Measurements from ENCODE around the gene CLIC6. TPM values are rescaled to one million over a fixed set of nuclear protein-coding genes. Genes with fewer than 3 reads are reported as not detected.

CLIC6 gene
- total and polyA plus RNA-seq, 2 experiments from 2014 or later, result 1.1 to 1.5 TPM

GRCh38 chr21:34673006-34673405 is 4.2 kb downstream of the CLIC6 start:
- Histone ChIP-seq H3K36me3 (ENCODE audit: insufficient read depth) (no peaks in the 10 kb centered on the region), H3K79me2 (replicated peaks; ENCODE audit: insufficient read depth) (no peaks in the 10 kb centered on the region), H3K4me3 (no peak overlapping the region), H3K27ac (ENCODE audit: low read depth) (no peak overlapping the region), H3F3A (replicated peaks; ENCODE audit: low read depth) (0 out of 2 replicates have a peak, but pooled peaks cover 3% of the 10 kb centered on the region), H2AFZ (no peak overlapping the region), H3K9me2 (ENCODE audit: insufficient read depth) (no peaks in the 10 kb centered on the region), H3K4me2 (no peak overlapping the region), H3K4me1 (ENCODE audit: insufficient read depth) (peaks cover 29% of the 10 kb centered on the region), H4K20me1 (replicated peaks; ENCODE audit: insufficient read depth) (0 out of 2 replicates have a peak, but pooled peaks cover 6% of the 10 kb centered on the region), H3K27me3 (ENCODE audit: insufficient read depth) (peaks cover 50% of the 10 kb centered on the region)
- TF ChIP-seq EZH2phosphoT487 (IDR thresholded peaks at IDR 0.05; ENCODE audit: unreplicated experiment), result no peak
- TF ChIP-seq ZNF114 (CRISPR knock-in tag; IDR thresholded peaks at IDR 0.05), result no peak
- no peak for TF ChIP-seq EZH2 (IDR thresholded peaks at IDR 0.05; ENCODE audit: low read depth, unreplicated experiment)
- TF ChIP-seq NANOG (IDR thresholded peaks at IDR 0.05; ENCODE audit: borderline replicate concordance), result no peak
- TF ChIP-seq ZNF331 (CRISPR knock-in tag; IDR thresholded peaks at IDR 0.05; ENCODE audit: low read depth), result no peak
- no peak for TF ChIP-seq POLR2AphosphoS5 (IDR thresholded peaks at IDR 0.05; ENCODE audit: low read depth)
- no peak for TF ChIP-seq JUNB (IDR thresholded peaks at IDR 0.05; ENCODE audit: unreplicated experiment)
- no peak for TF ChIP-seq STAT1 (IDR thresholded peaks at IDR 0.05; ENCODE audit: unreplicated experiment)
- TF ChIP-seq CREB1 (CRISPR knock-in tag; IDR thresholded peaks at IDR 0.05; ENCODE audit: low read depth), result no peak
- no peak for TF ChIP-seq CTCF (conservative IDR thresholded peaks at IDR 0.05; ENCODE audit: low read depth in 2 of 2)
- TF ChIP-seq ETS1 (IDR thresholded peaks at IDR 0.05), result no peak
- no peak for TF ChIP-seq ZNF462 (CRISPR knock-in tag; IDR thresholded peaks at IDR 0.05)
- TF ChIP-seq REST (IDR thresholded peaks at IDR 0.05; ENCODE audit: unreplicated experiment), result no peak
- H3K9me3 Mint-ChIP-seq, result no peaks in the 10 kb centered on the region
- no peak overlapping the region for H3K27ac Mint-ChIP-seq
- no peak for DNase-seq (ENCODE audit: low spot score)
- H3K4me1 Mint-ChIP-seq, result peaks cover 24% of the 10 kb centered on the region
- no peak overlapping the region for H3K4me3 Mint-ChIP-seq
- no peaks in the 10 kb centered on the region for H3K36me3 Mint-ChIP-seq (ENCODE audit: low read depth)
- no peak for ATAC-seq
- peaks cover 37% of the 10 kb centered on the region for H3K27me3 Mint-ChIP-seq (ENCODE audit: insufficient read depth, low read depth, poor library complexity)

Data from GM23338 (cell line).